Measurements from ENCODE around the gene PCDHGA11.

DNA sequence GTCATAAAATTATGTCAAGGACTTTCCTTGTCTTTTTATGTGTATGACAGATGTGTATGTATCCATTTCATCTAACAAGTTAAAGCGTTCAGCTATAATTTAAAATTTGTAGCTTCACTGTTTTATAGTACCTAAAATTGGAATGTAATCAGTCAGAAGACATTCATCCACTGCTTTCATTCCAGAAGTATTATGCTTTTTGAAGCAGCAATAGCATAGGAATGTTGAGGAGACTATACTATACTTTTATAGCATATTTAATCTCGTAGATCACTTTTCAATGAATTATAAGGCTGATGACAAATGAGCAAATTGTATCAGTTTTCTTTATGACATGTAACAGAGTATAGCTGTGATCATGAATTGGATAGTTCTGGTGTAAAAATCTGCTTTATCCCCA is 16.4 kb downstream of the PCDHGA11 start:
- TF ChIP-seq, protein P1, sequence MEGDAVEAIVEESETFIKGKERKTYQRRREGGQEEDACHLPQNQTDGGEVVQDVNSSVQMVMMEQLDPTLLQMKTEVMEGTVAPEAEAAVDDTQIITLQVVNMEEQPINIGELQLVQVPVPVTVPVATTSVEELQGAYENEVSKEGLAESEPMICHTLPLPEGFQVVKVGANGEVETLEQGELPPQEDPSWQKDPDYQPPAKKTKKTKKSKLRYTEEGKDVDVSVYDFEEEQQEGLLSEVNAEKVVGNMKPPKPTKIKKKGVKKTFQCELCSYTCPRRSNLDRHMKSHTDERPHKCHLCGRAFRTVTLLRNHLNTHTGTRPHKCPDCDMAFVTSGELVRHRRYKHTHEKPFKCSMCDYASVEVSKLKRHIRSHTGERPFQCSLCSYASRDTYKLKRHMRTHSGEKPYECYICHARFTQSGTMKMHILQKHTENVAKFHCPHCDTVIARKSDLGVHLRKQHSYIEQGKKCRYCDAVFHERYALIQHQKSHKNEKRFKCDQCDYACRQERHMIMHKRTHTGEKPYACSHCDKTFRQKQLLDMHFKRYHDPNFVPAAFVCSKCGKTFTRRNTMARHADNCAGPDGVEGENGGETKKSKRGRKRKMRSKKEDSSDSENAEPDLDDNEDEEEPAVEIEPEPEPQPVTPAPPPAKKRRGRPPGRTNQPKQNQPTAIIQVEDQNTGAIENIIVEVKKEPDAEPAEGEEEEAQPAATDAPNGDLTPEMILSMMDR (IDR thresholded peaks at IDR 0.05), result no peak
- no peak for TF ChIP-seq JUN (CRISPR knock-in tag; IDR thresholded peaks at IDR 0.05)
- TF ChIP-seq, protein P2, sequence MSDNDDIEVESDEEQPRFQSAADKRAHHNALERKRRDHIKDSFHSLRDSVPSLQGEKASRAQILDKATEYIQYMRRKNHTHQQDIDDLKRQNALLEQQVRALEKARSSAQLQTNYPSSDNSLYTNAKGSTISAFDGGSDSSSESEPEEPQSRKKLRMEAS (CRISPR knock-in tag; IDR thresholded peaks at IDR 0.05), result no peak
